Colonic mucosa (tissue), 4 donors: ENCODE measurements around the gene KCNK18. TPM values are rescaled to one million over a fixed set of nuclear protein-coding genes. Genes with fewer than 3 reads are reported as not detected.

Experiments
- DNase-seq: peaks from one replicate; pipeline ENCODE4 v3.0.0-alpha.2; 2020
- H3K27ac ChIP-seq: fragments of 200-600 bp; one replicate; pipeline ENCODE4 v1.8.0; 2021
- H3K27me3 ChIP-seq: fragments of 200-600 bp; one replicate; pipeline ENCODE4 v1.8.0; 2021
- H3K36me3 ChIP-seq: fragments of 200-600 bp; one replicate; pipeline ENCODE4 v1.8.0; 2021
- H3K4me1 ChIP-seq: fragments of 200-600 bp; one replicate; pipeline ENCODE4 v1.8.0; 2021; ENCODE audit warnings: mild to moderate bottlenecking
- H3K4me3 ChIP-seq: fragments of 200-600 bp; one replicate; pipeline ENCODE4 v1.8.0; 2021
- H3K9ac ChIP-seq, 2 donors: one replicate each; pipeline ENCODE4 v1.7.0; 2013; ENCODE audit warnings: control low read depth in 2 of 2, low read depth in 2 of 2, low read length in 2 of 2
- H3K9me3 ChIP-seq: fragments of 200-600 bp; one replicate; pipeline ENCODE4 v1.8.0; 2021
- CTCF ChIP-seq: fragments of 200-600 bp; IDR thresholded peaks from one replicate; pipeline ENCODE4 v1.8.0; 2022; ENCODE audit warnings: antibody characterized with exemption, mild to moderate bottlenecking
- intact Hi-C: fragments of 100-400 bp; cut with DNase I; formaldehyde crosslinking; loops from one replicate; pipeline ENCODE4 v1.14.1; 2022
- total RNA-seq, 2 donors: library from RNA; stranded (reverse); fragmentation: NEBNext Ultra II Directional in 1 of 2; extraction: Animal tissue kit (Norgen Biotek cat#: 25700) in 1 of 2; gene quantifications; one replicate each; pipeline ENCODE4 v1.2.1, GENCODE V29; 2021
- donor health status: healthy.
- donor health status: DM: no; HTN: no; CAD: no.
- donor health status: DM: no; HTN: no; CAD: no.

Gene KCNK18
- total RNA-seq, 2 donors from 2014 or later: not detected

- H3K27me3 ChIP-seq: no peaks in the 10 kb centered on the region
- intact Hi-C loops: no loop called here
- no peaks in the 10 kb centered on the region for H3K4me1 ChIP-seq
- no peak overlapping the region for H3K9ac ChIP-seq
- no peak overlapping the region for H3K4me3 ChIP-seq
- no peaks in the 10 kb centered on the region for H3K36me3 ChIP-seq
- TF ChIP-seq CTCF: no peak
- H3K9me3 ChIP-seq: no peaks in the 10 kb centered on the region
- no peak overlapping the region for H3K27ac ChIP-seq
- no peak for DNase-seq
Measured at GRCh38 chr10:117204316-117204715, 7.0 kb downstream of the KCNK18 start.

- H3K4me3 ChIP-seq: no peak overlapping the region
- peaks cover 8% of the 10 kb centered on the region for H3K27me3 ChIP-seq
- no peak for TF ChIP-seq CTCF
- DNase-seq: no peak
- H3K27ac ChIP-seq: no peak overlapping the region
- H3K9me3 ChIP-seq: no peaks in the 10 kb centered on the region
- intact Hi-C loops: no loop called here
- no peak overlapping the region for H3K9ac ChIP-seq
- no peaks in the 10 kb centered on the region for H3K36me3 ChIP-seq
- H3K4me1 ChIP-seq: peaks cover 7% of the 10 kb centered on the region
Measured at GRCh38 chr10:117212176-117212575, 14.9 kb downstream of the KCNK18 start.

GRCh38 chr10:117214401-117214800, 17.1 kb downstream of the KCNK18 start:
- no peak for TF ChIP-seq CTCF
- no peak overlapping the region for H3K27ac ChIP-seq
- DNase-seq: no peak
- no peak overlapping the region for H3K4me3 ChIP-seq
- H3K27me3 ChIP-seq: peaks cover 8% of the 10 kb centered on the region
- H3K36me3 ChIP-seq: no peaks in the 10 kb centered on the region
- intact Hi-C loops: no loop called here
- peaks cover 9% of the 10 kb centered on the region for H3K4me1 ChIP-seq
- H3K9ac ChIP-seq: no peak overlapping the region
- H3K9me3 ChIP-seq: no peaks in the 10 kb centered on the region

- Histone ChIP-seq H3K27me3 (peaks cover 8% of the 10 kb centered on the region), H3K36me3 (no peaks in the 10 kb centered on the region), H3K4me3 (no peak overlapping the region), H3K27ac (no peak overlapping the region), H3K4me1 (peaks cover 9% of the 10 kb centered on the region), H3K9ac (no peak overlapping the region), H3K9me3 (no peaks in the 10 kb centered on the region)
- no peak for DNase-seq
- TF ChIP-seq CTCF: no peak
- intact Hi-C loops: loop anchor here (5.0 kb wide), 1 partner anchor 232 kb away; no protein-coding TSS in a partner anchor
Measured at GRCh38 chr10:117215079-117215478, 17.8 kb downstream of the KCNK18 start.

GRCh38 chr10:117216028-117216427, 18.7 kb downstream of the KCNK18 start:
- no peaks in the 10 kb centered on the region for H3K9me3 ChIP-seq
- no peak overlapping the region for H3K9ac ChIP-seq
- no peak overlapping the region for H3K4me3 ChIP-seq
- peaks cover 8% of the 10 kb centered on the region for H3K27me3 ChIP-seq
- no peaks in the 10 kb centered on the region for H3K36me3 ChIP-seq
- no peak overlapping the region for H3K27ac ChIP-seq
- H3K4me1 ChIP-seq: peaks cover 9% of the 10 kb centered on the region
- no peak for DNase-seq
- no peak for TF ChIP-seq CTCF
- intact Hi-C loops: loop anchor here (5.0 kb wide), 1 partner anchor 231 kb away; no protein-coding TSS in a partner anchor
